HG02642 (cell line): ENCODE results near the gene EHBP1L1.

Experiments
- ATAC-seq: cut with Tn5 transposase; IDR thresholded peaks from one replicate; pipeline ENCODE4 v1.9.1; 2021; ENCODE audit warnings: mild to moderate bottlenecking; ENCODE audit not compliant: unreplicated experiment, poor library complexity

EHBP1L1 gene

GRCh38 chr11:65545853-65546216 is 30.0 kb upstream of the EHBP1L1 start:
- no peak for ATAC-seq

GRCh38 chr11:65546217-65546958 is 29.5 kb upstream of the EHBP1L1 start:
- peak; percentile 82 for ATAC-seq

GRCh38 chr11:65547446-65548125 is 28.3 kb upstream of the EHBP1L1 start:
- no peak for ATAC-seq

GRCh38 chr11:65548395-65548794 is 27.5 kb upstream of the EHBP1L1 start:
- no peak for ATAC-seq

GRCh38 chr11:65549096-65549495 is 26.8 kb upstream of the EHBP1L1 start:
- ATAC-seq, result no peak

- peak; percentile 61 for ATAC-seq
Measured at GRCh38 chr11:65551572-65552387, 24.1 kb upstream of the EHBP1L1 start.

- ATAC-seq, result peak; percentile 23
Measured at GRCh38 chr11:65552388-65552951, 23.4 kb upstream of the EHBP1L1 start.

GRCh38 chr11:65553301-65554001 is 22.4 kb upstream of the EHBP1L1 start:
- no peak for ATAC-seq

- ATAC-seq, result no peak
Measured at GRCh38 chr11:65554057-65554818, 21.6 kb upstream of the EHBP1L1 start.

- no peak for ATAC-seq
Measured at GRCh38 chr11:65554842-65555430, 20.9 kb upstream of the EHBP1L1 start.

- no peak for ATAC-seq
Measured at GRCh38 chr11:65555693-65556231, 20.1 kb upstream of the EHBP1L1 start.

- no peak for ATAC-seq
Measured at GRCh38 chr11:65556470-65557279, 19.2 kb upstream of the EHBP1L1 start.

GRCh38 chr11:65557280-65558001 is 18.4 kb upstream of the EHBP1L1 start:
- ATAC-seq, result no peak

- ATAC-seq, result no peak
Measured at GRCh38 chr11:65558002-65558929, 17.6 kb upstream of the EHBP1L1 start, which contains the start of gene LTBP3. TSS of gene LTBP3 (minus strand) at chr11:65558359. CDS start at chr11:65557959, 400 bp downstream.

GRCh38 chr11:65558930-65559509 is 16.8 kb upstream of the EHBP1L1 start:
- ATAC-seq, result no peak

- no peak for ATAC-seq
Measured at GRCh38 chr11:65559535-65559934, 16.3 kb upstream of the EHBP1L1 start.
